Activated CD8-positive, alpha-beta memory T cell treated with anti-CD3 and anti-CD28 coated beads, Interleukin-2, amount 50 U/mL, for 4 hours (primary cell): ENCODE data around the gene KRT222.

Experiments used
- DNase-seq: peaks from one replicate; pipeline ENCODE4 v3.0.0-alpha.2; 2020

Gene KRT222

DNA sequence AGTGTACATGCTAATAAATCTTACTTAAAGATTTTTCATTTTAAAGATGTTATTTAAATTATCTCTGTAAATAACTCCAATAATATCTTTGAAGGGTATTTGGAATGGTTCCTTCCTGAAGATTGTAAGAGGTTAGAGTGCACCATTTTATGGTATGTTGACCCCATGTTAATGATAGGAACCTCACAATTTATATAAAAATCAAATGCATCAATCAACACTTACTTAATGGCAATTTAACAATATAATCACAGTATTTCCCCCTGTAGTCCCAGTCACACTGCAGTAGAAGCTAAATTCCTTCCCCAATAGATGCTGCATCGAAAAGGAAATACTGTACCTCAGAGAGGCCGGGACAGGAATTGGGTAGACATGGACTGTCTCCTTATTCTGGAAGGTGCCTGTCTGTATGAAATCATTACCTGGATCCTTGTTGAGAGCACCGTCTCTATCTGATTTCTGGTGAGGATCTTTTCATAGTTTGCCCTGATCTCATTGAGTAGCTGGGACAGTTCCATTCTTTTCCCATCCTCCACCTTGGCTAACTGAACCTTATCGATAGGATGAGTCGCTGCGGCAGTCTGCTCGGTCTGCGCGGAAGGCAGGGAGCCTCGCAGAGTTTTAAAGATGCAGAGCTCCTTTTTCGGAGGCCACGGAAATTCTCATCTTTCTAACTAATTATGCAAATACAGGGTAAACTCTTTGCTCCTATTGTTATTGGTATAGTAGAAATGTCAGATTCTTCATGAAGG lies at the start of gene KRT222:
Gene KRT222, minus strand, starts transcription at position 596 of the 752 bp plus-strand sequence. Its CDS starts 78 bp downstream, at position 518.
- no peak for DNase-seq

- no peak for DNase-seq
Measured at GRCh38 chr17:40714473-40714872, 49.5 kb upstream of the KRT222 start.

- no peak for DNase-seq
Measured at GRCh38 chr17:40707745-40708144, 42.8 kb upstream of the KRT222 start.

- no peak for DNase-seq
Measured at GRCh38 chr17:40705584-40705983, 40.6 kb upstream of the KRT222 start.

DNA sequence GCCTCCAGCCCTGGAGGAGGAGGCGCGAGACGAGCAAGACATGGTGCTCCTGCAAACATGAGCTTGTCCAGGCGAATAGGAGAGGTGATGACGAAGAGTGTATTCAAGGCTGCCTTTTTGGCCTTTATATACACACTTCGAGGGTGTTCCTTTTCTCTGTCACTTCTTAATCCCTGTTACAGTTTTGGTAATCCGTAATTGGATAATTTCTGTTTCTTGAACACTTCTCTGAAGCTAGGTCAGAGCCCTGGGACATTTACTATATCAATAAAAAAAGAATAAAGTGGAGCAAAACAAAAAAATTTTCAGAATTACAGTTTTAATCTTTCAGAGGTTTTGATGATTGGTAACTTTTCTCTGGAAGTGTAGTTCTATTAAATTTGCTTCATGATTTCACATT lies 38.7 kb upstream of the KRT222 start, which contains the start of gene KRT24:
Gene KRT24, minus strand, starts transcription at position 101 of the 400 bp plus-strand sequence. Its CDS starts 59 bp downstream, at position 42.
- DNase-seq: no peak

GRCh38 chr17:40702271-40702670 lies 37.3 kb upstream of the KRT222 start:
- DNase-seq: no peak

- no peak for DNase-seq
Measured at GRCh38 chr17:40699853-40700252, 34.9 kb upstream of the KRT222 start.

GRCh38 chr17:40699371-40699770 lies 34.4 kb upstream of the KRT222 start:
- DNase-seq: no peak

DNA sequence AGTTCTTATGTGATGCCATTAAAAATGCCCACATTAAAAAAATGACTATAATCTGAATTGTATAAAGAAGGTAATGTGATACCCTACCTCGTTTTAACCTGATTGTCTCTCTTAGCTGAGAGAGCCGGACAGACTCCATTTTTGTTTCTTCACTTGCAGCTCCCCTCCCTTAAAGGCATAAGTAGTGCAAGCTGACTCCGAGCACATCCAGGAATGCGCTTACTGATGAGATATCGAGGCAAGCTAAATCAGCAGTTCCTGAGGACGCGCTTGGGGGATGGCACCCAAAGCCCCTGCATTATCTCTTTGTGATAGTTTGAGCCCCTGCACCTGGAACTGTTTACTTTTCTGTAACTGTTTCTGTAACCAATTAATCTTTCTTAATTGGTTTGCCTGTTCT lies 32.3 kb upstream of the KRT222 start:
- no peak for DNase-seq

GRCh38 chr17:40696651-40697072 lies 31.7 kb upstream of the KRT222 start:
- no peak for DNase-seq

DNA sequence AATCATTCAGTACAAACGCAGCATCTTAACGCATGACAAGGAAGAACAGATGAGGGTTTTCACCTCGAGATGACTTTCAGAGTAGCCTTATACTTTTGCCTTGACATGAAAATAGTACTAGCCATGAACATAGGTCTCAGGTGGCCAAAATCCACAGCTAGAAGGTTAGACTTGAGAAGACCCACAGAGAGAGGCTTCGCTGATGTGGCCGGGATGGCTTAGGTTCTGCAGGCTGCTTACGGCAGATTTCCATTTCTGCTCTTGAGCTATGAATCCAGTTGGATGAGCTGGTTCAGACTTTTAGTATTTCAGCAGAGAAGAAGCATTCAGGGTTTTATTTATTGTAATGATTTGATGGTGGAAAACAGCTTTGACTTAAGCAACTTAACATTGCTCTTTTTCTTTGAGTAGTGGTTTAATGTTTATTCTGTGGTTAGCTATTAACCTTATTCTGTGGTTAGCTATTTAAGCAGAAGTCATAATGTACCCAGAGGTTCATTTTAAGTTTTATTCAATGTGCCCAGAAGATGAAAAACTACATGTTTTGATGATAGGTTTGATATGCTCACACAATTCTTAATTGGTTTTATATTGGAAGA lies 31.0 kb upstream of the KRT222 start:
- no peak for DNase-seq

DNA sequence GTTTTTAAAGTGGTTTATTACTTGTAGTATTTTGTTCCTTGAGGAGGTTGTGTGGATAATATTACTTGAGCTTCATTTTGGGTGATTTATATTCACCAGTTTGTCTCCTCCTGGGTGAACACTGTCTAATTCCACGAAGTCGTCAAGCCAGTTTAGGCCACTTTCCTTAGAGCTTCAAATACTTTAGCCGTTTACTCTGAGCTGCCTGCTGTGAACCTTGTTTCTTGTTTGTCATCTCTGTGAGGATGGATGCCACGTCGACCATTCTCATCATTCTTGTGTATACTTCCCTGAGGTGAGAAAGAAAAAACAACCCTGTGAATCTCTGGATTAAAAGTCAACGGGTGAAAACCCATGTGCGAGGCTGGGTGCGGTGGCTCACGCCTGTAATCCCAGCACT lies 29.6 kb upstream of the KRT222 start:
- DNase-seq: no peak

DNA sequence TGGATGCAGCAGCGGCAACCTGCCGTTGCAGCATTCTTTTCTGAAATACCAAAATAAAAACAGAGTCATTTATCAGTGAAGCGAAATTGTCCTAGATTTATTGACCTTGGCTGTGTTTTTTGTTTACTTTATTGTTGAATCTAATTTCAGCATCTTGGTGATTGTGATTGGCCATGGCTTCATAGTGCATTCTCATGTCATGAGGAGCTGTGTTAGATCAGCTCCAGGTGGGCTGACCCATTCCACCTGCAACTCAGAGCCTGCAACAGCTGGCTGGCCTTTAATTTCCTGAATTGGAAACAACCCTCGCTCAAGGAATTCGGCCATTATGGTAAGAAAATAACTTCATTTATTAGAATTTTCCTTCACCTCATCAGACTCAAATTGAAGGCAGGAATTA lies 22.1 kb upstream of the KRT222 start:
- no peak for DNase-seq

DNA sequence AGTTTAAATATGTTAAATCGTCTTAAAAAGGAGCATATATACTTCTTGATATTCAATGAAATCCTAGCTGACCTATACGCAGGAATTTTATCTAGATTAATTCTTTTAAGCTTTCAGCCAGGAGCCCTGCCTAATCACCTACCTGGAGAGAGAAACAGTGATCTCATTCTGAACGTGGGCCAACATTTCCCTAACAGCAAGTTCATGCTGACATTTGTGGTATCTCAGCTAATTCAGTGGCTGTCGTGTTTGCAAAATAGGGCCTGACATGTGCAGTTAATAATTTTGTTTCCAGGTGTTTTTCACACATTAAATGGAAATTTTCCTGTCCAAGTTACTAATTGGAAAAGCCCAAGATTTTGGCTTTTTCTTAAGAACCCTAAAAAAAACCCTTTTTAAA lies 21.2 kb upstream of the KRT222 start:
- no peak for DNase-seq

- no peak for DNase-seq
Measured at GRCh38 chr17:40680998-40681397, 16.0 kb upstream of the KRT222 start.

DNA sequence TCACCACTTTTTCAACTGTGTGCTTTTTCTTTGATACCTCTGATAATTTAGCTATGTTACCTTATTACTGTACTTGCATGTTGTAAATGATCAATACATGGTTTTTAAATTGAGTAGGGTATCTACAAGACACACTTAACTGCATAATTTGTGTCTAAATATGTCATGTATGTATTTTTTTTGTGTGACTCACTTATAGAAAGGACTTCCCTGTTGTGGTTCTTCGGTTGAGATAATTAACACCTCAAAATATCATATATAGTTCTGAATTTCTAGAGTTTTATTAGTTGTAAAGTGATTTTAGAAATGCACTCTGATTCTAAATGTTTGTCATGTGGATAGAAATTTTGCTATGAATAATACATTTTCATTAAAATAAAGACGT lies 14.5 kb upstream of the KRT222 start:
- DNase-seq: no peak

- no peak for DNase-seq
Measured at GRCh38 chr17:40678902-40679522, 14.0 kb upstream of the KRT222 start.

DNA sequence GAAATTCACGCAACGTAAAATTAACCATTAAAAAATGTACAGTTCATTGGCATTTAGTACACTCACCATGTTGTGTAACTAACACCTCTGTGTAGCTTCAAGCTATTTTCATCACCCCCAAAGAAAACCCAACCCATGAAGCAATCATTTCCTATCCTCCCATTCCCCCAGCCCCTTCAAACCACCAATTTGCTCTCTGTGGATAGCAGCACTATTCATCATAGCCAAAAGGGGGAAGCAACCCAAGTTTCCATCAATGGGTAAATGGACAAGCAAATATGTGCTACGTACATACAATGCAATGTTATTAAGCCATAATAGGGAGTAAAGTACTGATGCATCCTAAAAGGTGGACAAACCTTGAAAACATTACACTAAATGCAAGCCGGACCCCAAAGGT lies 10.9 kb upstream of the KRT222 start:
- DNase-seq: no peak

- DNase-seq: no peak
Measured at GRCh38 chr17:40672654-40673053, 7.7 kb upstream of the KRT222 start.

- DNase-seq: no peak
Measured at GRCh38 chr17:40671282-40671681, 6.3 kb upstream of the KRT222 start.

GRCh38 chr17:40666331-40666730 lies 1.4 kb upstream of the KRT222 start:
- no peak for DNase-seq

DNA sequence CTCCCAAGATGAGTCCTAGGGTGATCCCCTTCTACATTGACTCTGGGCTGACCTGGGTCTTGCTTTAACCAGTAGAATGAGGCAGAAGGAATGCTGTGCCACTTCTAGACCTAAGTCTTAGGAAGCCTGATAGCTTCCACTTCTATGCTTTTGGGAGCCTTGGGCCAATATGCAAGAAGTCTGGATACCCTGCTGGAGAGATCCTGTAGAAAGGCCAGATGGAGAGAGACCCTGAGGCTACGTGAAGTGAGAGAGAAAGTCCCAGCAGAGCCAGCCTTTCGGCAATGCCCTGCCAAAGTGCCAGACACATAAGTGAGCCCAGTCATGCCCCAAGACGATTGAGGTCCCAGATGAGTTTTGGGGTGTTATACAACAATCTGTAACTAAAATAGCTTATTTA lies 1.7 kb downstream of the KRT222 start:
- no peak for DNase-seq

- no peak for DNase-seq
Measured at GRCh38 chr17:40659911-40660310, 5.1 kb downstream of the KRT222 start.

- DNase-seq: no peak
Measured at GRCh38 chr17:40658396-40658795, 6.6 kb downstream of the KRT222 start.
